H54 (cell line): ENCODE results near the gene DSCAML1.

Source experiments
- DNase-seq: peaks from one replicate; pipeline ENCODE4 v3.0.0; 2011; ENCODE audit warnings: low spot score, mixed read lengths; ENCODE audit not compliant: insufficient read length
- FAIRE-seq: peaks from 3 replicates; lab custom pipeline; 2011; peaks lifted over from hg19 to GRCh38; lab: Jason Lieb, UNC
- POLR2A ChIP-seq: IDR thresholded peaks from 2 replicates; pipeline ENCODE4 v1.6.1; 2011; ENCODE audit warnings: low read depth, mild to moderate bottlenecking, low read length

DSCAML1 gene

DNA sequence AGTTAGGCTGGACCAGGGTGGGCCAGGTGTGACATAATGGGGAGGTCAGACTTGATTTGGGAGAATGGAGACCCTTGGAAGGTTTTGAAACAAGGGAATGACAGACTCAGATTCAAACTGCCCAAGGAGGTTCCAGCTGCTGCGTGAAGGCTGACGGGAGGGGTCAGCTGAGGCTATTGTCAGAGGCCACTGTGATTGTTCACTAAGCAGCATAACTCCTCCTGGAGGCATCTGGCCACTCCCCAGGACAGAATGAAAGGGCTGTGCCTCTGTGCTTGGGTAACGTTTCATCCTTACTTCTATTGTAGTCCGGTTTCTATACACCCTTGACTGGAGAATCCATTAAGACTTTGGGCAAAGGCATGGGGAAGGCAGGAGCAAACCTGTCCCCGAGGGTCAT, 126.6 kb downstream of the DSCAML1 start:
- TF ChIP-seq POLR2A: no peak
- DNase-seq (no peak), FAIRE-seq (no peak)

- DNase-seq (no peak), FAIRE-seq (no peak)
- no peak for TF ChIP-seq POLR2A
Observed at GRCh38 chr11:117669616-117670015, 127.4 kb downstream of the DSCAML1 start.

DNA sequence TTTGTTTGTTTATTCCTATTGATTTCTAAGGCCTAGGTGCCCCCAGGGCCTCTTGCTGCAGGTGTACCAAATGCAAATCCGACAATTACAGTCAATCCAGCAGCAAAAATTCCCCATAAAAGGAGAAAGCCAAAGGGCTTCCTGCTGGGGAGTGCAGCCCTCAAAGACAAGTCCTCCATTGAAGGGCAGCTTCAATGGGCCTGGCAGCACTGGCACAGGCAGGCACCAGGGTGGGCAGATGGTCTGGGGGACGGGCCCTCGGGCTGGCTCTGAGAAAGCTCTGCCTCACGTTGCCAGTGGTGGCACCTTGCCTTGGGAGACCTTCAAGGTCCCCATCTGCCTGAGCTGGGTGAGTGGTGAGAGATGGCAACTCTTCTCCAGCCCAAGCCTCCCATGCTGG, 128.0 kb downstream of the DSCAML1 start:
- DNase-seq (no peak), FAIRE-seq (no peak)
- TF ChIP-seq POLR2A: no peak

- no peak for DNase-seq
- no peak for TF ChIP-seq POLR2A
- no peak for FAIRE-seq
Observed at GRCh38 chr11:117668321-117668751, 128.7 kb downstream of the DSCAML1 start.

DNA sequence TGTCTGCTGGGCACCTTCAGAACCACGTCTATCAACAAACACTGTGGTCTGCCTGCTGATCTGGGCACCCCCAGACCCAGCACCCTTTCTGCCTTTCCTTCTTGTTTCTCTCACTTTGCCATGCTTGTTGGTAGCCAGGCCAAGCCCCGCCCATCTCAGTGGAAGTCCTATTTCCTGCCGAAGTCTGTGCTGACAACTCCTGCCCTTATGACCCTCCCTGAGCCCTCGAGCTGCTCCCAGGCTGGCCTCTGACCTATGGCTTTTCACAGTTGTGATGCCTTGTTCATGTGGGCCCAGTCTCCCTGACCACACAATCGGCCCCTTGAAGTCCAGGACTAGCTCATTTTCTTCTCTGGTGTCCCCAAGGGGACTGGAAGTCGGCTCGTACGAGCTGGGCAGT, 132.1 kb downstream of the DSCAML1 start:
- no peak for DNase-seq
- TF ChIP-seq POLR2A: no peak
- no peak for FAIRE-seq

DNA sequence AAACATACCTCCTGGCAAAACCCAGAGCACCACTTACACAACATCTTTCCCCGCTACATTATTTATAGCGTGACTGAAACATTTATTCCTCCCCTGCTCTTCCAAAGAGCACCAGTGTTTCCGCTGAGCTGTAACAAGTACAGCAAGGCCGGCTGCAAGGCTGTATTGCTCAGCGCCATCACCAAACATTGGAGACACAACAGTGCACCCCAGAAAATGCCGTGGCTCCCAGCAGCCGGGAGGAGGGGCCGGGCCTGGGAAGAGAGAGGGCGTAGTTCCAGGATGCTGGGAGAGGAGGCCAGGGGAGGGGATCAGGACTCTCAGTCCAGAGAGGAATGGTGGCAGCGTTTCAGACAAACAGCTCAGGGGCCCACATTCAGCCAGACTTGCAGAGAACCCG, 133.2 kb downstream of the DSCAML1 start:
- TF ChIP-seq POLR2A: no peak
- no peak for FAIRE-seq
- DNase-seq: no peak

DNA sequence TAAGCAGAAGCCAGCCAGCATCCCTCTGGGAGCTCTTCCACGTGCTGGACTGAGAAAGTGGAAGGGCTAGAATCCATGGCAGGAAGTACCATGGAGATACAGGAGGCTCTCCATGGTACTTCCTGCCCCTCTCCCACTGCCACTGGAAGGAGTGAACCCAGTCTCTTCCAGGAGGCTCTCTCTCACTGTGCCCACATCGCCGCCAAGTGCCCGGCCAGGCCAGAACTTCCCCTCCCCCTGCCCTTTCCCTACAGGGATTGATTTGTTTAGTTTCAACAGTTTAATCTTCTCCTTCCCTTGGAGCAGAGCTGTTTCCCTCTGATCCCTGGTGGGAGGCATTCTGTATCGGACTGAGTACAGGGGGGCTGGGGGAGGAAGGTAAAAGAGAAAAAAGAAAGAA, 133.6 kb downstream of the DSCAML1 start:
- FAIRE-seq (no peak), DNase-seq (no peak)
- no peak for TF ChIP-seq POLR2A

- DNase-seq (no peak), FAIRE-seq (no peak)
- TF ChIP-seq POLR2A: no peak
Observed at GRCh38 chr11:117662671-117663269, 134.2 kb downstream of the DSCAML1 start.

DNA sequence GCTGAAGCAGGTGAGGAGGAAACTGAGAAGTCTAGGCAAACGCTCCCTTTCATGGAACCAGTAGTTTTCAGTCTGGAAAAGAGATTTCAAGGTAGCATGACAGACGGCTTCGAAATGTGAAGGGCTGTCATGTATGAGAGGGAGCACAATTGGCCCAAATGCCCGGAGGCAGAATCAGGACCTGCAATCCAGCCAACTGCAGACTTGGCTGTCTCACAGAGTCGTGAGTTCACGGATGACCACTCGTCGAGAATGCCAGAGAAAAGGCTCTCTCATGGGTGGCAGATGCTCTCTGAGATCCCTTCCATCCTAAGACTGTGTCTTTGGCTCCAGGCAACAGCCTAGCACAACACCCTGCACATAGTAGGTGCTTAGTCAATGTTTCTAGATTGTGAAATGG, 134.8 kb downstream of the DSCAML1 start:
- DNase-seq: no peak

GRCh38 chr11:117658809-117659208, 138.2 kb downstream of the DSCAML1 start:
- DNase-seq (no peak), FAIRE-seq (no peak)
- TF ChIP-seq POLR2A: no peak

More for the DNA sequence above, 134.8 kb downstream of the DSCAML1 start:
- FAIRE-seq: no peak
- TF ChIP-seq POLR2A: no peak

GRCh38 chr11:117657794-117658193, 139.2 kb downstream of the DSCAML1 start:
- FAIRE-seq: no peak
- TF ChIP-seq POLR2A: no peak
- DNase-seq: no peak

GRCh38 chr11:117654281-117655255, 142.4 kb downstream of the DSCAML1 start:
- FAIRE-seq (no peak), DNase-seq (no peak)
- TF ChIP-seq POLR2A: no peak

DNA sequence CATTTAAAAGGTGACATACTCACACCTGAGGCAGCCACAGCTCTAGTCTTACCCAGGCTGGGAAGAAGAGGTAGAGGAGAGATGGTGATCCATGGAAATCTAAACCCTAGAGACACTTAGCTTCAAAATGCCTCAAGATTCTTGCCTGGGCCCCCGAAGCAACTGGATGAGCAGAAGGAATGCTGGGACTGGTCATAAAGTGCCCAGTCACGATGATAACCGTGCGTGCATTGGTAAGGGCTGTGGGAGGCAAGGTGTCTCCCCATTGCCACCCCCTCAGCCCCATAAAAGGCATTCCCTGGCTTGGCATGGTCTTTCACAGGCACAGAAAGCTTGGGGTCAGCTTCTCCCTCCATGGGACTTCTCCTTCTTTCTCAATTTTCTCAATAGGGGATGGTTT, 144.5 kb downstream of the DSCAML1 start:
- no peak for TF ChIP-seq POLR2A
- DNase-seq (no peak), FAIRE-seq (no peak)

DNA sequence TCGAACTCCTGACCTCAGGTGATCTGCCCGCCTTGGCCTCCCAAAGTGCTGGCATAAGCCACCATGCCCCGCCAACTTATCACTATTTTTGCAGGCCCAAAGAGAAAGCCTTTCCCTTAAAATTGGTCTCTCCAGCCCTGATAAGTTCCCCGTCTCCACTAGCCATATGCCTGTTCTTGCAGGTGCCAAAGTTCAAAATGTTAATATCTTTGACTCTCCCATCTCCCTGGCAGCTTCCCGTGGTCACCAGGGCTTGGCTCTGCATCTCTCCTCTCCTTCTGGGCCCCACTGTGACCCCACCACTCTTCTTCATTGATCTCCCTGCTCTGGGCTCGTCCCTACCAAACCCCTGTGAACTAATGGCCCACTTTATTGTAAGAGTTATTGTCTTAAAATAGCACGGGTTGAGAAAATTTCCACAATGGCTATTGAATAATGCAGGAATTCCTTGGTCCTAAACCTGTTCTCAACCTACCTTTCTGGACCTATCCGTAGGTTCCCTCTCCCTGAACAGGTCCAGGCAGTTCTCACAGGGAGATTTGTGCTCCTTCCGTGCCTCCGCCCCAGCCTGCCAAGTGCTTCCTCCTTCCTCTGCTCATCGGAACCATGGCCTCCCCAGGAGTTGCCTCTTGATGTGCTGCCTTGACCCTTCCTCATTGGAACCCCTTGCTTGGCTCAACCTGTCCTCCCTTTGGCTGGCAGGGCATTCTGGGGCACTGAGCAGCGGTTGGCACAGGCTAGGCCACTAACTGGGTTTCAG, 147.5 kb downstream of the DSCAML1 start:
- no peak for DNase-seq
- FAIRE-seq: no peak
- TF ChIP-seq POLR2A: no peak
